ENCODE results near the gene CDH4.

DNA sequence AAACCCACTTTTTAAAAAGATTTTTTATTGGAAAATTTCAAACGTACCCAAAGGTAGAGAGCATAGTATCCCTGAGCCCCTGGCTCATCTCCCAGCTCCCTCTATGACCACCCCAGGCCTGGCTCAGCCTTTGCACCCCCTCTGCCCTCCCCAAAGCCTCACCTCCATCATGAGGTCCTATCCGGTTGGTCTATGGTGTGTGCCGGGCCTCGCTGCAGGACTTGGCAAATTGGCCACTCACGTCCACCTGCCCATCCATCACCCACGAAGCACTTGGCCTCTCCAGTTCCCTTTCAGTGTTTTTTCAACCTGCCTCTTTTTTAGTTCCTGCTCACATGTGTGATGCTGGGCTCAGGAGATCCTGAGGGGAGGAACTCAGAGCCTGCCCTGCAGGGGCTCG lies 147.4 kb downstream of the CDH4 start:
- TF ChIP-seq, protein P1, sequence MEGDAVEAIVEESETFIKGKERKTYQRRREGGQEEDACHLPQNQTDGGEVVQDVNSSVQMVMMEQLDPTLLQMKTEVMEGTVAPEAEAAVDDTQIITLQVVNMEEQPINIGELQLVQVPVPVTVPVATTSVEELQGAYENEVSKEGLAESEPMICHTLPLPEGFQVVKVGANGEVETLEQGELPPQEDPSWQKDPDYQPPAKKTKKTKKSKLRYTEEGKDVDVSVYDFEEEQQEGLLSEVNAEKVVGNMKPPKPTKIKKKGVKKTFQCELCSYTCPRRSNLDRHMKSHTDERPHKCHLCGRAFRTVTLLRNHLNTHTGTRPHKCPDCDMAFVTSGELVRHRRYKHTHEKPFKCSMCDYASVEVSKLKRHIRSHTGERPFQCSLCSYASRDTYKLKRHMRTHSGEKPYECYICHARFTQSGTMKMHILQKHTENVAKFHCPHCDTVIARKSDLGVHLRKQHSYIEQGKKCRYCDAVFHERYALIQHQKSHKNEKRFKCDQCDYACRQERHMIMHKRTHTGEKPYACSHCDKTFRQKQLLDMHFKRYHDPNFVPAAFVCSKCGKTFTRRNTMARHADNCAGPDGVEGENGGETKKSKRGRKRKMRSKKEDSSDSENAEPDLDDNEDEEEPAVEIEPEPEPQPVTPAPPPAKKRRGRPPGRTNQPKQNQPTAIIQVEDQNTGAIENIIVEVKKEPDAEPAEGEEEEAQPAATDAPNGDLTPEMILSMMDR (conservative IDR thresholded peaks at IDR 0.05) = no peak
- TF ChIP-seq EZH2 (IDR thresholded peaks at IDR 0.05; ENCODE audit: low read depth) = no peak
